H9 (cell line): ENCODE measurements around the gene ACKR4. TPM values are rescaled to one million over a fixed set of nuclear protein-coding genes. Genes with fewer than 3 reads are reported as not detected.

Experiments
- DNase-seq: peaks from one replicate; pipeline ENCODE4 v3.0.0-alpha.2; 2017
- H2AFZ ChIP-seq: one replicate; pipeline ENCODE4 v1.6.1; 2013; ENCODE audit warnings: mild to moderate bottlenecking, low read length, control low read depth, moderate library complexity
- H2AK5ac ChIP-seq: 2 replicates; pipeline ENCODE4 v1.6.1; 2013; ENCODE audit warnings: low read length, control low read depth, mixed read lengths; ENCODE audit not compliant: insufficient read length
- H2BK120ac ChIP-seq: one replicate; pipeline ENCODE4 v1.6.1; 2013; ENCODE audit warnings: low read depth, mild to moderate bottlenecking, low read length, control low read depth, inconsistent platforms; ENCODE audit not compliant: poor library complexity, severe bottlenecking
- H2BK12ac ChIP-seq: 2 replicates; pipeline ENCODE4 v1.6.1; 2013; ENCODE audit warnings: low read length, control low read depth, mixed read lengths, low read depth; ENCODE audit not compliant: insufficient read length
- H2BK15ac ChIP-seq: 2 replicates; pipeline ENCODE4 v1.6.1; 2013; ENCODE audit warnings: low read depth, low read length, control low read depth
- H2BK20ac ChIP-seq: one replicate; pipeline ENCODE4 v1.6.1; 2013; ENCODE audit warnings: low read depth, mild to moderate bottlenecking, low read length, control low read depth, inconsistent platforms; ENCODE audit not compliant: poor library complexity, severe bottlenecking
- H2BK5ac ChIP-seq: 2 replicates; pipeline ENCODE4 v1.6.1; 2013; ENCODE audit warnings: low read length, control low read depth, mixed read lengths; ENCODE audit not compliant: insufficient read length
- H3K14ac ChIP-seq: 2 replicates; pipeline ENCODE4 v1.6.1; 2013; ENCODE audit warnings: low read length, control low read depth; ENCODE audit not compliant: insufficient read depth
- H3K18ac ChIP-seq: 2 replicates; pipeline ENCODE4 v1.6.1; 2013; ENCODE audit warnings: low read depth, mild to moderate bottlenecking, mixed read lengths, low read length, control low read depth; ENCODE audit not compliant: insufficient read length
- H3K23ac ChIP-seq: 2 replicates; pipeline ENCODE4 v1.6.1; 2013; ENCODE audit warnings: low read length, control low read depth, mixed read lengths, low read depth; ENCODE audit not compliant: insufficient read length
- H3K23me2 ChIP-seq: 2 replicates; pipeline ENCODE4 v1.6.1; 2013; ENCODE audit warnings: low read depth, mild to moderate bottlenecking, mixed read lengths, low read length, control low read depth; ENCODE audit not compliant: insufficient read length, poor library complexity, severe bottlenecking
- H3K27ac ChIP-seq: 2 replicates; pipeline ENCODE4 v1.5.1; 2013; ENCODE audit warnings: low read length, control low read depth, mixed read lengths, low read depth; ENCODE audit not compliant: insufficient read length
- H3K27me3 ChIP-seq: 2 replicates; pipeline ENCODE4 v1.6.1; 2013; ENCODE audit warnings: low read length, control low read depth, inconsistent platforms; ENCODE audit not compliant: insufficient read depth
- H3K4ac ChIP-seq: 2 replicates; pipeline ENCODE4 v1.6.1; 2013; ENCODE audit warnings: low read depth, mild to moderate bottlenecking, control low read depth, inconsistent platforms, low read length, moderate library complexity
- H3K4me1 ChIP-seq: 2 replicates; pipeline ENCODE4 v1.6.1; 2013; ENCODE audit warnings: low read length, control low read depth, inconsistent platforms; ENCODE audit not compliant: insufficient read depth
- H3K4me2 ChIP-seq: 2 replicates; pipeline ENCODE4 v1.6.1; 2013; ENCODE audit warnings: low read length, control low read depth, mixed read lengths; ENCODE audit not compliant: insufficient read length, insufficient read depth
- H3K56ac ChIP-seq: 2 replicates; pipeline ENCODE4 v1.6.1; 2013; ENCODE audit warnings: low read depth, mild to moderate bottlenecking, mixed read lengths, low read length, control low read depth; ENCODE audit not compliant: insufficient read length
- H3K79me1 ChIP-seq: 2 replicates; pipeline ENCODE4 v1.6.1; 2013; ENCODE audit warnings: low read depth, mild to moderate bottlenecking, moderate library complexity, low read length, control low read depth, inconsistent platforms; ENCODE audit not compliant: insufficient read depth, poor library complexity, severe bottlenecking
- H3K79me2 ChIP-seq: 2 replicates; pipeline ENCODE4 v1.6.1; 2013; ENCODE audit warnings: low read length, control low read depth, inconsistent platforms; ENCODE audit not compliant: insufficient read depth
- H3K9ac ChIP-seq: 2 replicates; pipeline ENCODE4 v1.6.1; 2013; ENCODE audit warnings: low read length, control low read depth, mixed read lengths; ENCODE audit not compliant: insufficient read length; ENCODE audit errors: extremely low read depth
- H3K9me3 ChIP-seq: one replicate; pipeline ENCODE4 v1.6.1; 2013; ENCODE audit warnings: low read depth, low read length, inconsistent platforms; ENCODE audit not compliant: control insufficient read depth
- H3T11ph ChIP-seq: one replicate; pipeline ENCODE4 v1.6.1; 2013; ENCODE audit warnings: mild to moderate bottlenecking, low read length, control low read depth, inconsistent platforms
- H4K20me1 ChIP-seq: one replicate; pipeline ENCODE4 v1.6.1; 2013; ENCODE audit not compliant: control insufficient read depth, insufficient read length, insufficient read depth
- H4K5ac ChIP-seq: 2 replicates; pipeline ENCODE4 v1.6.1; 2013; ENCODE audit warnings: low read depth, mild to moderate bottlenecking, mixed read lengths, low read length, control low read depth; ENCODE audit not compliant: insufficient read length
- H4K8ac ChIP-seq: replicated peaks from 2 replicates; pipeline ENCODE4 v1.6.1; 2013; ENCODE audit warnings: low read length, control low read depth, mixed read lengths, low read depth; ENCODE audit not compliant: insufficient read length
- H4K91ac ChIP-seq: 2 replicates; pipeline ENCODE4 v1.6.1; 2013; ENCODE audit warnings: low read depth, mild to moderate bottlenecking, moderate library complexity, mixed read lengths, low read length, control low read depth; ENCODE audit not compliant: insufficient read length
- H3K27ac Mint-ChIP-seq, 3 experiments: 2 replicates in 2 of 3; 3 replicates in 1 of 3; pipeline ENCODE4 v1.8.0; 2020 to 2021; ENCODE audit warnings: mixed read lengths in 3 of 3, mild to moderate bottlenecking in 1 of 3, moderate library complexity in 1 of 3
- H3K27me3 Mint-ChIP-seq: 2 replicates; pipeline ENCODE4 v1.8.0; 2021; ENCODE audit warnings: low read depth, mild to moderate bottlenecking, moderate library complexity, mixed read lengths
- H3K36me3 Mint-ChIP-seq, 3 experiments: 2 replicates in 2 of 3; 3 replicates in 1 of 3; pipeline ENCODE4 v1.8.0; 2020 to 2021; ENCODE audit warnings: low read depth in 3 of 3, mixed read lengths in 3 of 3; ENCODE audit not compliant: insufficient read depth in 1 of 3
- H3K4me1 Mint-ChIP-seq, 2 experiments: 2 replicates each; pipeline ENCODE4 v1.8.0; 2020; ENCODE audit warnings: mixed read lengths in 2 of 2
- H3K4me3 Mint-ChIP-seq, 2 experiments: 2 replicates in 1 of 2; 3 replicates in 1 of 2; pipeline ENCODE4 v1.8.0; 2020 to 2021; ENCODE audit warnings: mild to moderate bottlenecking in 2 of 2, mixed read lengths in 2 of 2, moderate library complexity in 1 of 2
- H3K9me3 Mint-ChIP-seq, 2 experiments: 2 replicates in 1 of 2; 3 replicates in 1 of 2; pipeline ENCODE4 v1.8.0; 2020; ENCODE audit warnings: mild to moderate bottlenecking in 2 of 2, mixed read lengths in 2 of 2, moderate library complexity in 1 of 2
- CTCF ChIP-seq: fragments of 200-600 bp; sonication (generic); conservative IDR thresholded peaks from 3 replicates; pipeline ENCODE4 v1.8.0; 2021; ENCODE audit warnings: antibody characterized with exemption, mild to moderate bottlenecking
- WGBS: extraction: QIAGEN DNeasy Blood & Tissue Kit; methylation state at CpG from one replicate; pipeline ENCODE4 v1.1.7; 2013; ENCODE audit warnings: missing lambda C conversion rate, low lambda C conversion rate, mixed read lengths; ENCODE audit not compliant: insufficient read length; ENCODE audit errors: extremely low coverage; 5-methylcytosine and 5-hydroxymethylcytosine counted together
- total RNA-seq: library from RNA; stranded (reverse); gene quantifications from 2 replicates; pipeline ENCODE4 v1.2.1, GENCODE V29; 2021

ACKR4 gene
- total RNA-seq, 1 experiment from 2014 or later: not detected

DNA sequence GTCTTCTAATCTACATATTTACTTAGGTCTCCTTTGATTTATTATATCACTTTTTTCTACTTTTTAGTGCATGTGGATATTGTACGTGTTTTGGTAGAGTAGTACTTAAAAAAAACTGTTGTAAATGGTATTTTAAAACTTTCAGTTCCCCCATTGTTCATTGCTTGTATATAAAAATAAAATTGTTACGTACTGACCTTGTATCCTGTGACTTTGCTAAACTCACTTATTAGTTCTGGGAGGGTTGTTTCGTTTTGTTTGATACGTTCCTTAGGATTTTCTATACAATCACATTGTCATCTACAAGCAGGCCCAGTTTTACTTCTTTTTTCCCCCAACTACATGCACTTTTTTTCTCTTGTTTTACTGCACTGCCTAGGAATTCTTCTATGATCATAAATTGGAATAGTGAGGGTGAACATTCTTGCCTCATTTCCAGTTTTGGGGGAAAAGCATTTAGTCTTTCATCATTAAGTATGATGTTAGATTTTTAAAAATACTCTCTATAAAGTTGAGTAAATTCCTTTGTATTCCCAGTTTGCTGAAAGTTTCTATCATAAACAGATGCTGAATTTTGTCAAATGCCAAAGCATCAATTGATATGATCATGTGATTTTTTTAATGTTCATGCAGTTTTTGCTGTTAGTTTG is 33.5 kb upstream of the ACKR4 start:
- peaks cover 6 to 11% of the 10 kb centered on the region in 2 experiments; a peak in 3 of 4 replicates for H3K4me1 Mint-ChIP-seq
- no peaks in the 10 kb centered on the region; a peak in 1 of 5 replicates for H3K9me3 Mint-ChIP-seq
- no peak overlapping the region for H2BK15ac ChIP-seq
- H3K27ac ChIP-seq: no peak overlapping the region
- no peaks in the 10 kb centered on the region for H3K9me3 ChIP-seq
- no peaks in the 10 kb centered on the region for H3K27me3 Mint-ChIP-seq
- H3K4me2 ChIP-seq: no peak overlapping the region
- no peak overlapping the region for H2BK20ac ChIP-seq
- H3K27me3 ChIP-seq: no peaks in the 10 kb centered on the region
- TF ChIP-seq CTCF: no peak
- H4K8ac ChIP-seq: no peak overlapping the region
- no peak overlapping the region for H4K5ac ChIP-seq
- no peaks in the 10 kb centered on the region for H3K79me2 ChIP-seq
- H3K4me3 Mint-ChIP-seq: no peak overlapping the region
- H3K9ac ChIP-seq: no peak overlapping the region
- H3K36me3 Mint-ChIP-seq: peaks cover 0 to 9% (median 7%) of the 10 kb centered on the region in 3 experiments; a peak in 6 of 7 replicates
- no peak overlapping the region for H2AK5ac ChIP-seq
- no peak overlapping the region for H3K18ac ChIP-seq
- DNase-seq: no peak
- H3K23ac ChIP-seq: no peak overlapping the region
- H3T11ph ChIP-seq: no peak overlapping the region
- no CpG with 5 or more reads among the region's 4 CpGs for WGBS
- H2BK12ac ChIP-seq: no peak overlapping the region
- H4K20me1 ChIP-seq: no peaks in the 10 kb centered on the region
- H2BK120ac ChIP-seq: no peak overlapping the region
- no peak overlapping the region for H2BK5ac ChIP-seq
- H3K79me1 ChIP-seq: no peaks in the 10 kb centered on the region
- H3K4ac ChIP-seq: no peak overlapping the region
- no peak overlapping the region for H2AFZ ChIP-seq
- no peak overlapping the region for H3K27ac Mint-ChIP-seq
- no peak overlapping the region for H3K14ac ChIP-seq
- H4K91ac ChIP-seq: no peak overlapping the region
- no peaks in the 10 kb centered on the region for H3K4me1 ChIP-seq
- no peaks in the 10 kb centered on the region for H3K23me2 ChIP-seq
- no peak overlapping the region for H3K56ac ChIP-seq
